Hepatocyte (in vitro differentiated cells): ENCODE measurements around the gene LSM6.

ENCODE experiments used
- CTCF ChIP-seq: fragments of 200-600 bp; sonication (generic); IDR thresholded peaks from 2 replicates; pipeline ENCODE4 v1.5.1; 2016; ENCODE audit warnings: antibody characterized with exemption, mild to moderate bottlenecking; ENCODE audit not compliant: poor library complexity
- EZH2phosphoT487 ChIP-seq: fragments of 200-600 bp; sonication (generic); IDR thresholded peaks from one replicate; pipeline ENCODE4 v1.6.1; 2018; ENCODE audit warnings: antibody characterized with exemption, mild to moderate bottlenecking, low read depth, moderate library complexity; ENCODE audit not compliant: unreplicated experiment, severe bottlenecking

GRCh38 chr4:146146918-146147317 lies 28.6 kb upstream of the LSM6 start:
- TF ChIP-seq CTCF (no peak), EZH2phosphoT487 (no peak)
